GM12878 (cell line): ENCODE data around the gene SH2D7.

ENCODE experiments used
- EZH2 ChIP-seq: IDR thresholded peaks from 2 replicates; pipeline ENCODE4 v1.6.1; 2012; ENCODE audit warnings: low read depth, mild to moderate bottlenecking, control low read depth, inconsistent platforms, low read length, borderline replicate concordance; ENCODE audit not compliant: control insufficient read depth
- HDAC2 ChIP-seq: fragments of 200-600 bp; sonication (generic); IDR thresholded peaks from 2 replicates; pipeline ENCODE4 v1.6.1; 2017
- HDGF ChIP-seq: fragments of 450-650 bp; IDR thresholded peaks from 2 replicates; pipeline ENCODE4 v1.6.1; 2016; ENCODE audit warnings: antibody characterized with exemption
- NR2C1 ChIP-seq: fragments of 450-650 bp; IDR thresholded peaks from 2 replicates; pipeline ENCODE4 v1.6.1; 2017; ENCODE audit warnings: antibody characterized with exemption, mild to moderate bottlenecking, moderate library complexity
- RAD21 ChIP-seq: IDR thresholded peaks from 2 replicates; pipeline ENCODE4 v1.6.1; 2011; ENCODE audit warnings: mild to moderate bottlenecking, low read depth, low read length, moderate library complexity; ENCODE audit not compliant: insufficient read depth
- RAD51 ChIP-seq: fragments of 450-650 bp; IDR thresholded peaks from 2 replicates; pipeline ENCODE4 v1.6.1; 2016; ENCODE audit warnings: moderate library complexity, mild to moderate bottlenecking, inconsistent platforms
- SIN3A ChIP-seq: IDR thresholded peaks from 2 replicates; pipeline ENCODE4 v1.6.1; 2012; ENCODE audit warnings: low read depth, low read length, improper control_type of control experiment
- ZNF207 ChIP-seq: fragments of 450-650 bp; IDR thresholded peaks from 2 replicates; pipeline ENCODE4 v1.6.1; 2014; ENCODE audit warnings: antibody characterized with exemption, mild to moderate bottlenecking, borderline replicate concordance
- TF ChIP-seq, protein P1 (sequence below), 3 experiments: IDR thresholded peaks in 2 of 3; conservative IDR thresholded peaks in 1 of 3; 2 replicates each; pipeline ENCODE4 v1.5.1; 2011; ENCODE audit warnings: low read depth in 3 of 3, low read length in 3 of 3, mild to moderate bottlenecking in 3 of 3, control low read depth in 2 of 3, moderate library complexity in 2 of 3, inconsistent platforms in 1 of 3, mixed read lengths in 1 of 3; ENCODE audit not compliant: control insufficient read depth in 2 of 3, insufficient read depth in 1 of 3; ENCODE audit errors: extremely low read depth in 1 of 3

DNA sequence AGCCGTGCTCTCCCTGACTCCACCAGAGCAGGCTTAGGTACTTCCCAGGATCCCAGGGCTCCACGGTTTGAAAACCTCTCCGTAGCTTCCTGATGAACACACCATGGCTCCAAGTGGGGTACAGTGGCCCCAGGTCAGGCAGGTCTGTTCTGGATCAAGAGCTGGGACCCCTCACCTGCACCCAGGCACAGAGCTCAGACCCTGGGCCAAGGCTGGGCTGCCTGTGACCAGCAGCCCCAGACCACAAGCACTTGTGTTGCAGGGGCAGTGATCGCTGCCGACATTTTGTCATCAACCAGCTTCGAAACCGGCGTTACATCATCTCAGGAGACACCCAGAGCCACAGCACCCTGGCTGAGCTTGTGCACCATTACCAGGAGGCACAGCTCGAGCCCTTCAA lies 5.3 kb downstream of the SH2D7 start:
- TF ChIP-seq RAD21 (no peak), SIN3A (no peak), HDAC2 (no peak), ZNF207 (no peak), EZH2 (no peak), NR2C1 (no peak), HDGF (no peak), RAD51 (no peak)
- TF ChIP-seq, protein P1, sequence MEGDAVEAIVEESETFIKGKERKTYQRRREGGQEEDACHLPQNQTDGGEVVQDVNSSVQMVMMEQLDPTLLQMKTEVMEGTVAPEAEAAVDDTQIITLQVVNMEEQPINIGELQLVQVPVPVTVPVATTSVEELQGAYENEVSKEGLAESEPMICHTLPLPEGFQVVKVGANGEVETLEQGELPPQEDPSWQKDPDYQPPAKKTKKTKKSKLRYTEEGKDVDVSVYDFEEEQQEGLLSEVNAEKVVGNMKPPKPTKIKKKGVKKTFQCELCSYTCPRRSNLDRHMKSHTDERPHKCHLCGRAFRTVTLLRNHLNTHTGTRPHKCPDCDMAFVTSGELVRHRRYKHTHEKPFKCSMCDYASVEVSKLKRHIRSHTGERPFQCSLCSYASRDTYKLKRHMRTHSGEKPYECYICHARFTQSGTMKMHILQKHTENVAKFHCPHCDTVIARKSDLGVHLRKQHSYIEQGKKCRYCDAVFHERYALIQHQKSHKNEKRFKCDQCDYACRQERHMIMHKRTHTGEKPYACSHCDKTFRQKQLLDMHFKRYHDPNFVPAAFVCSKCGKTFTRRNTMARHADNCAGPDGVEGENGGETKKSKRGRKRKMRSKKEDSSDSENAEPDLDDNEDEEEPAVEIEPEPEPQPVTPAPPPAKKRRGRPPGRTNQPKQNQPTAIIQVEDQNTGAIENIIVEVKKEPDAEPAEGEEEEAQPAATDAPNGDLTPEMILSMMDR (IDR thresholded peaks at IDR 0.05 in 2 of 3, conservative IDR thresholded peaks at IDR 0.05 in 1 of 3; ENCODE audit: control insufficient read depth in 2 of 3, extremely low read depth in 1 of 3, insufficient read depth in 1 of 3, low read depth in 3 of 3, low read length in 3 of 3) = no peak
